Uterus (tissue), 2 donors: ENCODE data around the gene PHYKPL.

Experiments used
- CTCF ChIP-seq, 4 experiments: fragments of 200-600 bp in 2 of 4; fragments of 450-650 bp in 2 of 4; sonication (generic) in 2 of 4; IDR thresholded peaks; one replicate each; pipeline ENCODE4 v1.5.1; 2016 to 2019; ENCODE audit warnings: antibody characterized with exemption in 4 of 4, mild to moderate bottlenecking in 2 of 4, moderate library complexity in 1 of 4
- POLR2A ChIP-seq, 2 donors: fragments of 450-650 bp; IDR thresholded peaks; one replicate each; pipeline ENCODE4 v1.6.1; 2016; ENCODE audit warnings: antibody characterized with exemption in 2 of 2, mild to moderate bottlenecking in 1 of 2, moderate library complexity in 1 of 2

DNA sequence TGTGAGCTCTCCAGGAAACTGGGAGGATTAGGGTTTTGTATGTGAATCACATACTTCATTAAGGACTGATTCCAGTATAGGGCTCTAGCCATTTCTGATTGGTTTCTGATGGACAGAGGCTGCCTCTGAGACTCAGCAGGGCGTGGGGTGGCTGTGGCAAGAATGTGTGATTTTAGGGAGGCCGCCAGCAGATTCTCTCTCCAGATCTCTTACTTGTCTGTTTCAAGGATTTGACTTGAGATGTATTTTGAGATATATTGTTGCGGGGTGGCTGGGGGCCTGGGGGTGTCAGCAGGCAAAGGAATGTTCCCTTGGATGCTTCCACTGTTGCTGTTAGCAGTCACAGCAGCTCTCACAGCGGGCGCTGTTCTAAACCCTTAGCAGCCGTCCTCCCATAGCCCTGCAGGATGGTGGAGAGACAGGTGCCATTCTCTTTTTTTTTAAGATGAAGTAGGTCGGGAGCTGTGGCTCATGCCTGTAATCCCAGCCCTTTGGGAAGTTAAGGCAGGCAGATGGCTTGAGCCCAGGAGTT, 36.3 kb downstream of the PHYKPL start:
- TF ChIP-seq CTCF (IDR thresholded peaks at IDR 0.05), result no peak
- TF ChIP-seq POLR2A (IDR thresholded peaks at IDR 0.05), result no peak
